LNCAP (cell line): ENCODE measurements around the gene NDN.

Experiments used
- TF ChIP-seq, protein P1 (sequence below): fragments of 450-650 bp; IDR thresholded peaks from 2 replicates; pipeline ENCODE4 v1.5.1; 2017; ENCODE audit warnings: mild to moderate bottlenecking

Gene NDN

GRCh38 chr15:23647001-23647295 lies 40.2 kb downstream of the NDN start:
- TF ChIP-seq, protein P1, sequence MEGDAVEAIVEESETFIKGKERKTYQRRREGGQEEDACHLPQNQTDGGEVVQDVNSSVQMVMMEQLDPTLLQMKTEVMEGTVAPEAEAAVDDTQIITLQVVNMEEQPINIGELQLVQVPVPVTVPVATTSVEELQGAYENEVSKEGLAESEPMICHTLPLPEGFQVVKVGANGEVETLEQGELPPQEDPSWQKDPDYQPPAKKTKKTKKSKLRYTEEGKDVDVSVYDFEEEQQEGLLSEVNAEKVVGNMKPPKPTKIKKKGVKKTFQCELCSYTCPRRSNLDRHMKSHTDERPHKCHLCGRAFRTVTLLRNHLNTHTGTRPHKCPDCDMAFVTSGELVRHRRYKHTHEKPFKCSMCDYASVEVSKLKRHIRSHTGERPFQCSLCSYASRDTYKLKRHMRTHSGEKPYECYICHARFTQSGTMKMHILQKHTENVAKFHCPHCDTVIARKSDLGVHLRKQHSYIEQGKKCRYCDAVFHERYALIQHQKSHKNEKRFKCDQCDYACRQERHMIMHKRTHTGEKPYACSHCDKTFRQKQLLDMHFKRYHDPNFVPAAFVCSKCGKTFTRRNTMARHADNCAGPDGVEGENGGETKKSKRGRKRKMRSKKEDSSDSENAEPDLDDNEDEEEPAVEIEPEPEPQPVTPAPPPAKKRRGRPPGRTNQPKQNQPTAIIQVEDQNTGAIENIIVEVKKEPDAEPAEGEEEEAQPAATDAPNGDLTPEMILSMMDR = no peak

GRCh38 chr15:23646165-23647000 lies 40.7 kb downstream of the NDN start:
- TF ChIP-seq, protein P1 = no peak

GRCh38 chr15:23645371-23646164 lies 41.5 kb downstream of the NDN start:
- TF ChIP-seq, protein P1 = peak; percentile 62

GRCh38 chr15:23644829-23645228 lies 42.3 kb downstream of the NDN start:
- TF ChIP-seq, protein P1 = no peak

DNA sequence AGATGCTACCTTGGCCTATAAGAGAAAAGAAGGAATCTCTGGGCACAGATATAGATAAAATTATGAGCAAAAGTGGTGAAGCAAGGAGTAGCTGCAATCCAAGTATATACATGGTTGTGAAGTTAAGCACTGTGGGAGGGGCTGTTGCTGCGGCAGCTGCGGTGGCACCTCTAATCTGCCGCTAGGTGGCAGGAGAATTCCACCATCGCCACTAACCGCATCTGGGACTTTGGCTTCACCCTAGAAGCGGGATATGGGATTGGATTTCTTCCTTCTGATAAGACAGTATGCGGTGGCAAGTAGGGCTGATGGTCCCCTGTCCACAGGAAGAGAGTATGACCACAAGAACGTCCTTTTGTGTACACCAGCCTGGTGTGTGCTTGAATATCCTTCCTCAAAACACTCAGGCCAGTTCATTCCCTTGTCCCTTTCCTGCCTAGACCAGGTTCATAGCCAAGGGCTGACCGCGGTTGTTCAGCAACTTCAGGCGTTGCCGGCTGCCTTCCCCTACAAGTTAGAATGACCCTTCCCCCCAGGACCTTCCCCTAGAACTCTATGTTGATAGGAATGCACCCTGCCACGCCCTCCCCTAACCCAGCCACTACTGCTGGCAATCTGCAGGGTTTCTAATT lies 44.6 kb downstream of the NDN start:
- TF ChIP-seq, protein P1 = peak; percentile 98
